Epithelial cell of esophagus (primary cell): ENCODE results near the gene NCF2.

ENCODE experiments used
- DNase-seq: peaks from one replicate; pipeline ENCODE4 v3.0.0; 2010; ENCODE audit warnings: low read depth
- H3K4me3 ChIP-seq: 2 replicates; pipeline ENCODE4 v1.5.1; 2011; ENCODE audit warnings: mild to moderate bottlenecking, low read length, control low read depth
- TF ChIP-seq, protein P1 (sequence below): IDR thresholded peaks from 2 replicates; pipeline ENCODE4 v1.5.1; 2011; ENCODE audit warnings: low read depth, mild to moderate bottlenecking, low read length, control low read depth, inconsistent platforms; ENCODE audit not compliant: insufficient read depth; ENCODE audit errors: missing control alignments

NCF2 gene

DNA sequence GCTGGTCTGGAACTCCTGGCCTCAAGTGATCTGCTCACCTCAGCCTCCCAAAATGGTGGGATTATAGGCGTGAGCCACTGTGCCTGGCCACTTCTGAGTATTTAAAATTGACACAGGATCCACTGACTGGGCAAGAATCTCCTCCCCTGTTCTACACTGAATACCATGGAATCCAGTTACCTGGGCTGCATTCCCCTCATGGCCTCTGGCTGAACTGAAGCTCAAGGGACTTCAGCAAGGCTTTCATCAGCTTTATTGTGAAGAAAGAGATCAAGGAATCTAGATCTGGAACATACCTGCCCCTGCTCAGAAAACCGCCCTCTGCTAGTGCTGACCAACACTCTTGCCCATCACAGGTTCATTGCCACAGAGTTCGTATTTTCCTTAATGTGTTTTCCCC, 20.5 kb downstream of the NCF2 start:
- TF ChIP-seq, protein P1, sequence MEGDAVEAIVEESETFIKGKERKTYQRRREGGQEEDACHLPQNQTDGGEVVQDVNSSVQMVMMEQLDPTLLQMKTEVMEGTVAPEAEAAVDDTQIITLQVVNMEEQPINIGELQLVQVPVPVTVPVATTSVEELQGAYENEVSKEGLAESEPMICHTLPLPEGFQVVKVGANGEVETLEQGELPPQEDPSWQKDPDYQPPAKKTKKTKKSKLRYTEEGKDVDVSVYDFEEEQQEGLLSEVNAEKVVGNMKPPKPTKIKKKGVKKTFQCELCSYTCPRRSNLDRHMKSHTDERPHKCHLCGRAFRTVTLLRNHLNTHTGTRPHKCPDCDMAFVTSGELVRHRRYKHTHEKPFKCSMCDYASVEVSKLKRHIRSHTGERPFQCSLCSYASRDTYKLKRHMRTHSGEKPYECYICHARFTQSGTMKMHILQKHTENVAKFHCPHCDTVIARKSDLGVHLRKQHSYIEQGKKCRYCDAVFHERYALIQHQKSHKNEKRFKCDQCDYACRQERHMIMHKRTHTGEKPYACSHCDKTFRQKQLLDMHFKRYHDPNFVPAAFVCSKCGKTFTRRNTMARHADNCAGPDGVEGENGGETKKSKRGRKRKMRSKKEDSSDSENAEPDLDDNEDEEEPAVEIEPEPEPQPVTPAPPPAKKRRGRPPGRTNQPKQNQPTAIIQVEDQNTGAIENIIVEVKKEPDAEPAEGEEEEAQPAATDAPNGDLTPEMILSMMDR: no peak
- no peak for DNase-seq

DNA sequence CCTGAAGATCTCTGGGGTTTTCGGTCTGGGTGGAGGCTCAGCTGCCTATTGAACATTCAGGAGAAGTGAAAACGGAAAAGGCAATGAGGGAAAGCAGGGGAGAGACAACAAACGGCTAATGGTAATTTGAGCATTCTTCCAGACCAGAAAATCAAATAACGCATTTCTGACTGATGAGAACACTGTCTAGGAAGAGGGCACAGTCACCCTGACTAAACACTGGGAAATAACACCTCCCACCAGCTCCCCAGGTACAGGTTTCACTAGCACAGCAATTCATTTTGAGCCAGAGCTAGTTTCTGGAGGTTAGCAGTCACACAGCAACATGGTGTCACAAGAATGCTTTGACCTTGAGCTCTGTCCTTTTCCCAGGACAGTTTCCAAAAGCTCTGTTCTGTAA, 21.1 kb downstream of the NCF2 start:
- TF ChIP-seq, protein P1: no peak
- no peak overlapping the region for H3K4me3 ChIP-seq
- DNase-seq: peak; percentile 94

More for the DNA sequence above, 20.5 kb downstream of the NCF2 start:
- no peak overlapping the region for H3K4me3 ChIP-seq

DNA sequence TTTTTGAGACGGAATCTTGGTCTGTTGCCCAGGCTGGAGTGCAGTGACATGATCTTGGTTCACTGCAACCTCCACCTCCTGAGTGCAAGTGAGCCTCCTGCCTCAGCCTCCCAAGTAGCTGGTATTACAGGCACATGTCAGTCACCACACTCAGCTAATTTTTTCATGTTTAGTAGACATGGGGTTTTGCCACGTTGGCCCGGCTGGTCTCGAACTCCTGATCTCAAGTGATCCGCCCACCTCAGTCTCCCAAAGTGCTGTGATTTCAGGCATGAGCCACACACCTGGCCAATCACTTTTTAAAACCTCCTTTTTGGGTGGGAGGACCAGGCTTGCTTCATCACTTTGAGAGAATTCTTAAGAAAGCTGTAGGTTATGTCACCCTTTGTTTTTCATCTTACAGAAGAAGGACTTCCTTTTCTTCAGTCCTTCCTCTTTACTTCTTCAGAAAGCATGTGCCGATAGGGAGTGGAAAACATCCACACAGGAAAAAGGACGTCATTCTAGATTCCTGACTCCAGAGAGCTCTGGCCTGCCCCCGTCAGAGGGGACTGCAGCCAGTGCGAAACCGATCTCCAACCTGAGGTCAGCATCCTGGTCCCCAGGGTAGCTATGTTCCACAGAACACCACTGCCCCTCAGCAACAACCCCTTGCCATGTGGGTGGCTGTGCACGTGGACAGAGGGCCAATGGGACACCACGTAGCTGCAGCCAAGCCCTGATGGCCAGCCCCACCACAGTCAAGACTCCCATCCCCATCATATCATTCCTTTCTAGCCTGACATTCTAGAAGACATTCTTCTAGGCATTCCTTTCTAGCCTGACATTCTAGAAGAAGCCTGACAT, 21.9 kb downstream of the NCF2 start:
- TF ChIP-seq, protein P1: no peak
- no peak for DNase-seq
- H3K4me3 ChIP-seq: no peak overlapping the region

DNA sequence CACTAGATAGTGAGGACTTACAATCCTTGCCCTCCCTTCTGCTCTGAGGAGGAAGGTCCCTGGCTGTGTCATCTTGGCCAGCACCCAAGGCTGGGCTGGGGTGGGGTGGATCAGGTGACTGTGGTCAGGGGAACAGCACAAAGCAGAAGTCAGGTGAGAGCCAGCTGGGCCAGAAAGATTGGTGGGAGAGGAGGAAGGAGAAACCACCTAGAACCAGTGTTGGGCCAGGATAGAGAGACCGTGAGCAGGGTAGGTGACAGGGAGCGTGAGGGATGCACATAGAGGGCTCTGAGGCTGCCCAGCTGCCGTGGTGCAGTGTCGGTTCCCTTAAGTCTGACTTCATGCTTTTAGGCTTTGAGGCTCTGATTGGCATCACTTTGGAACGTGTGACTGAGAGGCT, 22.7 kb downstream of the NCF2 start:
- TF ChIP-seq, protein P1: no peak
- H3K4me3 ChIP-seq: no peak overlapping the region
- peak; percentile 84 for DNase-seq

DNA sequence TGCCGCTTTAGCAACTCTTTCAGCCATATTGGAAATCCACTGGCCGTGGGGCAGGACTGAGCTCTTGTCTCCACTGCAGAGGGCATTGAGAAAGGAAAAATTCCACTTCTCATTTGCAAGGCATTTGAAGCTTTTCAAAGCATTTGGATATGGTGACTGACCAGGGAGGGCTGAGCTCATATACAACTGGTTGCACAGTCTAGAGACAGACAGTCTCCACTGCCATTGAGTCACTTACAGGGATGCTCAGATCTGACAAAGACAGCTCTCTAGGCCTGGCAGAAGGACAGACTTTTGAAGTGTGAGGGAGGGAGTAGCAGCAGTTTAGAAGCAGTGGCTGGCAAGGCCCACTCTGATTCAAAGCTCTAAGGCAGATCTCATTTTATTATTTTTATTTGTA, 24.2 kb downstream of the NCF2 start:
- no peak overlapping the region for H3K4me3 ChIP-seq
- TF ChIP-seq, protein P1: no peak
- no peak for DNase-seq

DNA sequence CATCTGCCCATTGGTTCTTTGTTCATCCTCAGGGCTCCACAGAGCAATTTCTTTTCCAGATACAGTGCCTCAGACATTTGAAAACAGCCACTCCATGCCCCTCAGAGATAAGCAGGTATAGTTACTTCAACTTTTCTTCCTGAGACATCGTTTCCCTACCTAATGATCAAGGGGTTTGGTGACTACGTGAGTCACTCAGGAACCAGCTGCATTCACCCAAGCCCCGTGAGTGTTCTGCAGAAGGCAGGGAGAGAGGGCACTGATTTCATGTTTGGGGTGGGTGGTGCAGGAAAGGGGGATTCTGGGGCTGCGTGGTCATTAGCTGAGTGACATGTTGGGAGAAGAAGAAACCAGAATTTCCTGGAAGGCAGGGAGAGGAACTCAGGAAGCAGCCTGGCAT, 25.0 kb downstream of the NCF2 start:
- H3K4me3 ChIP-seq: no peak overlapping the region
- no peak for DNase-seq
- TF ChIP-seq, protein P1: no peak

DNA sequence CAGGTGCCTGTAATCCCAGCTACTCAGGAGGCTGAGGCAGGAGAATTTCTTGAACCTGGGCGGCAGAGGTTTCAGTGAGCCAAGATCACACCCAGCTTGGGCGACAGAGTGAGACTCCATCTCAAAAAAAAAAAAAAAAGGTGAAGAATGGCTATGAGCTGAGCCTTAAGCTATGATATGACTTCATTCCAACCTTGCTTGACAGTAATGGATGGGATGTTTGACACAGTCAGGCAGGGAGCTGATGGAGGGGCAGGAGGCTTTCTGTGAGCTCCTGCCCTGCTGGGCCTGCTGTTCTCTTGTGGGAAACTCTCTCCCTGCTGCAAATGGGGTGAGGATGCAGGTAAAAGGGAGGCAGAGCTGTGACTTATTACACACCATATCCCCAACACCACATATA, 27.6 kb downstream of the NCF2 start:
- DNase-seq: no peak
- TF ChIP-seq, protein P1: no peak
- no peak overlapping the region for H3K4me3 ChIP-seq
